Esophagus muscularis mucosa (tissue), 4 donors: Measurements from ENCODE around the gene MYH14.

Experiments used
- CTCF ChIP-seq, 3 experiments: fragments of 200-600 bp in 2 of 3; fragments of 450-650 bp in 1 of 3; sonication (generic) in 2 of 3; IDR thresholded peaks; one replicate each; pipeline ENCODE4 v1.5.1; 2017 to 2019; ENCODE audit warnings: antibody characterized with exemption in 3 of 3, mild to moderate bottlenecking in 2 of 3, moderate library complexity in 1 of 3
- EP300 ChIP-seq: sonication (generic); formaldehyde crosslinking; IDR thresholded peaks from one replicate; pipeline ENCODE4 v1.6.1; 2017; ENCODE audit warnings: antibody characterized with exemption
- POLR2A ChIP-seq: fragments of 450-650 bp; IDR thresholded peaks from one replicate; pipeline ENCODE4 v1.6.1; 2017; ENCODE audit warnings: antibody characterized with exemption, moderate library complexity, mild to moderate bottlenecking, low read depth

- no peak for TF ChIP-seq POLR2A
- no peak for TF ChIP-seq CTCF (IDR thresholded peaks at IDR 0.05)
- no peak for TF ChIP-seq EP300
Observed at GRCh38 chr19:50223439-50223716, 20.0 kb downstream of the MYH14 start.
